Measurements from ENCODE around the gene PKN1. TPM values are rescaled to one million over a fixed set of nuclear protein-coding genes. Genes with fewer than 3 reads are reported as not detected.

PKN1 gene
- total and polyA plus RNA-seq, 4 donors, result 13.7 to 41.6 (median 22.3) TPM

DNA sequence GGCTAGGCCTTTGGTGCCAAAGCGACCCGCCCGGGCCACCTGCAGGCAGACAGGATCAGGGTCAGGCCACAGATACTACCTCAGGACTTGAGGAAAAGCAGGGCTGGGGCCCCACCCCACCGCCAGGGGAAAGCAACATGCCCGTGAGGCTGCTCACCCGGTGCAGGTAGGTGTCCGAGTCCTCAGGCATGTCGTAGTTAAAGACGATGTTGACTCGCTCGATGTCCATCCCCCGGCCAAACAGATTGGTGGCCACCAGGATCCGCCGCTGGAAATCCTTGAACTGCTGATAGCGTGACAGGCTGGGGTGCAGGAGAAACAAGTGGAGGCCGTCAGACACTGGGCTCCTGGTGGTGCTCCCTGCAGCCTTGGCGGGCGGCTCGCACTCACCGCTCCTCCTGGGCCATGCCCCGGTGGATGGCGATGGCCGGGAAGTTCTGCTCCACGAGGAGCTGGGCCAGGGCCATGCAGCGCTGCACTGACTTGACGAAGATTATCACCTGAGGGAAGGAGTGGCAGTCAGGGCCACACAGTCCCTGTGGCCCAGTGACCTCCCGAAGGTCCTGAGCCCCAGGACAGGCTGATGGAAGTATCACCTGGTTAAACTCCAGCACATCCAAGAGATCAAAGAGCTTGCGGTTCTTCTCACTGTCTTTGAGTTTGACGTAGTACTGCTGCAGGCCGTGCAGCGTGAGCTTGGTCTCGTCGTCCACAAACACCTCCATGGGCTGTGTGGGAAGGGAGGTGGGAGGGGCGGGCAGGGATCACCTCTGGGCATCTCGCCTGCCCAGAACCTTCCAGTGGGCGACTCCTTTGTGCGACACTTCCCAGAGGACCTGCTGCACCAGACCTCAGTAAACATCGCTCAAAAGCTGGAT, 23.7 kb upstream of the PKN1 start:
- WGBS, result 92% methylated on average over 38 of the region's 38 CpGs
- Histone ChIP-seq H3K4me3 (ENCODE audit: low read depth in 1 of 3, low read length in 3 of 3) (no peak overlapping the region), H3K27me3 (ENCODE audit: control insufficient read depth in 4 of 4, insufficient read depth in 4 of 4, low read length in 3 of 4) (no peaks in the 10 kb centered on the region), H3K36me3 (ENCODE audit: control insufficient read depth in 4 of 4, insufficient read depth in 3 of 4, low read depth in 1 of 4, low read length in 3 of 4) (peaks cover 27 to 62% (median 41%) of the 10 kb centered on the region in 4 donors), H3K4me1 (ENCODE audit: control insufficient read depth in 4 of 4, insufficient read depth in 4 of 4, low read length in 3 of 4) (peaks cover 0 to 8% (median 3%) of the 10 kb centered on the region in 4 donors), H3K9ac (ENCODE audit: low read depth in 1 of 2, low read length in 2 of 2) (no peak overlapping the region), H3K9me3 (ENCODE audit: control insufficient read depth in 4 of 4, low read length in 3 of 4) (no peaks in the 10 kb centered on the region), H3K27ac (ENCODE audit: low read depth in 1 of 2, low read length in 2 of 2) (no peak overlapping the region)
- no peak for DNase-seq (ENCODE audit: low spot score)
- TF ChIP-seq ZBTB33 (IDR thresholded peaks at IDR 0.05), result no peak

DNA sequence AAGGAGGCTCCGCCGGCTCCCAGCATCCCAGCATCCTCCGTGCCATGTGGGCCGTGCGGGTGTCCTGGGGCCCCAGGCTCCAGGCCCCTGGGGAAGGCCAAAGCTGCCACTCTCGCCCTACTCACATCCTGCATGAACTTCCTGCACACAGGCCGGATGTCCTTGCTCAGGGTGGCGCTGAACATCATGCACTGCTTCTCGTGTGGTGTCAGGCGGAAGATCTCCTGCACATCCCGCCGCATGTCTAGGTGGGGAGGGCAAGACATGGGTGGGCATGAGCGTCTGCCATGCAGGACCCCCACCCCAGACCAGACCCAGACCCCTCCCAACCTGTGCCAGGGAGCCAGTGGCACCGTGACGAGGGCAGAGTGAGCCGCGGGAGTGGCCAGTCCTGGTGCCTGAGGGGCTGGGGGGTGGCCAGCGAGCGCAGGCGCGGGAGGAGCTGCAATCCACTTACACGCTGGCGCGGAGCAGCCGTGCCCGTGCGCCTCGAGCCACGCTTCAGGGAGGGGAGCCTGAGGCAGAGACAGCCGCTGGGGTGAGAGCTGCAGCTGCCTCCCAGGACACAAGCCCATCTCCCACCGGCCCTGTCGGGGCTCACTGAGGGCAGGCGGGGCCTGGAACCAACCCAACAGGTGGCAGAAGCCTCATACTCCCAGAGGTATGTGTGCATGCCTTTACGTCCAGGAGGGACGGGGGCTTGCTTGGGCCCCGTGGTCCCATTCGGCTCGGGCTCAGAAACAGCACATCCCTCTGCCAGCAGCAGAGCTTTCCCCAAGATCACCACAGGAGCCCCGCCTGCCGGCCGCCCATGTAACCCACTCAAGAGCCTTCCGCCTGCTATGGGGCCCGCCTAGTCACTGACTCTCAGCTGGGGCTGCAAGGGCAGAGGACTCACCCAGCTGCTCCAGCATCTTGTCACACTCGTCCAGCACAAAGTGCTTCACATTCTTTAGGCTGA, 22.7 kb upstream of the PKN1 start:
- DNase-seq (ENCODE audit: low spot score), result no peak
- no peak overlapping the region for H3K4me3 ChIP-seq (ENCODE audit: low read depth in 1 of 3, low read length in 3 of 3)
- 91% methylated on average over 44 of the region's 44 CpGs for WGBS

More for the DNA sequence above, 22.7 kb upstream of the PKN1 start:
- H3K4me1 ChIP-seq (ENCODE audit: control insufficient read depth in 4 of 4, insufficient read depth in 4 of 4, low read length in 3 of 4), result peaks cover 0 to 8% (median 3%) of the 10 kb centered on the region in 4 donors
- H3K9ac ChIP-seq (ENCODE audit: low read depth in 1 of 2, low read length in 2 of 2), result no peak overlapping the region
- H3K36me3 ChIP-seq (ENCODE audit: control insufficient read depth in 4 of 4, insufficient read depth in 3 of 4, low read depth in 1 of 4, low read length in 3 of 4), result peaks cover 27 to 60% (median 39%) of the 10 kb centered on the region in 4 donors
- H3K27ac ChIP-seq (ENCODE audit: low read depth in 1 of 2, low read length in 2 of 2), result no peak overlapping the region
- TF ChIP-seq RXRA (IDR thresholded peaks at IDR 0.05), result no peak
- TF ChIP-seq SP1 (IDR thresholded peaks at IDR 0.05), result no peak
- TF ChIP-seq, protein P1, sequence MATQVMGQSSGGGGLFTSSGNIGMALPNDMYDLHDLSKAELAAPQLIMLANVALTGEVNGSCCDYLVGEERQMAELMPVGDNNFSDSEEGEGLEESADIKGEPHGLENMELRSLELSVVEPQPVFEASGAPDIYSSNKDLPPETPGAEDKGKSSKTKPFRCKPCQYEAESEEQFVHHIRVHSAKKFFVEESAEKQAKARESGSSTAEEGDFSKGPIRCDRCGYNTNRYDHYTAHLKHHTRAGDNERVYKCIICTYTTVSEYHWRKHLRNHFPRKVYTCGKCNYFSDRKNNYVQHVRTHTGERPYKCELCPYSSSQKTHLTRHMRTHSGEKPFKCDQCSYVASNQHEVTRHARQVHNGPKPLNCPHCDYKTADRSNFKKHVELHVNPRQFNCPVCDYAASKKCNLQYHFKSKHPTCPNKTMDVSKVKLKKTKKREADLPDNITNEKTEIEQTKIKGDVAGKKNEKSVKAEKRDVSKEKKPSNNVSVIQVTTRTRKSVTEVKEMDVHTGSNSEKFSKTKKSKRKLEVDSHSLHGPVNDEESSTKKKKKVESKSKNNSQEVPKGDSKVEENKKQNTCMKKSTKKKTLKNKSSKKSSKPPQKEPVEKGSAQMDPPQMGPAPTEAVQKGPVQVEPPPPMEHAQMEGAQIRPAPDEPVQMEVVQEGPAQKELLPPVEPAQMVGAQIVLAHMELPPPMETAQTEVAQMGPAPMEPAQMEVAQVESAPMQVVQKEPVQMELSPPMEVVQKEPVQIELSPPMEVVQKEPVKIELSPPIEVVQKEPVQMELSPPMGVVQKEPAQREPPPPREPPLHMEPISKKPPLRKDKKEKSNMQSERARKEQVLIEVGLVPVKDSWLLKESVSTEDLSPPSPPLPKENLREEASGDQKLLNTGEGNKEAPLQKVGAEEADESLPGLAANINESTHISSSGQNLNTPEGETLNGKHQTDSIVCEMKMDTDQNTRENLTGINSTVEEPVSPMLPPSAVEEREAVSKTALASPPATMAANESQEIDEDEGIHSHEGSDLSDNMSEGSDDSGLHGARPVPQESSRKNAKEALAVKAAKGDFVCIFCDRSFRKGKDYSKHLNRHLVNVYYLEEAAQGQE (IDR thresholded peaks at IDR 0.05), result no peak
- no peak for TF ChIP-seq NR2F2 (IDR thresholded peaks at IDR 0.05)
- no peak for TF ChIP-seq HNF4A (conservative IDR thresholded peaks at IDR 0.05)
- no peak for TF ChIP-seq JUND (IDR thresholded peaks at IDR 0.05)
- no peak for TF ChIP-seq YY1 (IDR thresholded peaks at IDR 0.05)
- TF ChIP-seq ATF3 (IDR thresholded peaks at IDR 0.05), result no peak
- no peak for TF ChIP-seq RAD21 (IDR thresholded peaks at IDR 0.05)
- no peaks in the 10 kb centered on the region for H3K9me3 ChIP-seq (ENCODE audit: control insufficient read depth in 4 of 4, low read length in 3 of 4)
- H3K27me3 ChIP-seq (ENCODE audit: control insufficient read depth in 4 of 4, insufficient read depth in 4 of 4, low read length in 3 of 4), result no peaks in the 10 kb centered on the region

Measured in liver (tissue), 9 donors.